Cardiac septum (tissue), 1 donor: ENCODE results near the gene CTRL. TPM values are rescaled to one million over a fixed set of nuclear protein-coding genes. Genes with fewer than 3 reads are reported as not detected.
"Not testable (repeated sequence)": the region's sequence is repeated elsewhere in the genome, so short reads cannot be mapped to it uniquely, and the experiment has no call there.

ENCODE experiments used
- DNase-seq: peaks from one replicate; pipeline ENCODE4 v3.0.0-alpha.2; 2020; ENCODE audit warnings: low spot score
- intact Hi-C: fragments of 100-400 bp; cut with DNase I; formaldehyde crosslinking; loops from one replicate; pipeline ENCODE4 v1.14.0; 2022
- total RNA-seq: library from RNA; stranded (reverse); fragmentation: NEBNext Ultra II Directional; extraction: Animal tissue kit (Norgen Biotek cat#: 25700); gene quantifications from one replicate; pipeline ENCODE4 v1.2.1, GENCODE V29; 2021
- donor health status: DM: no; HTN: no; CAD: no.

Gene CTRL
- total RNA-seq, 1 donor from 2014 or later: not detected

- no peak for DNase-seq
- intact Hi-C loops: loop anchor here (2.0 to 5.0 kb wide), 2 partner anchors 46 to 256 kb away; no protein-coding TSS in a partner anchor
Observed at GRCh38 chr16:67928561-67929364, 2.9 kb downstream of the CTRL start.

GRCh38 chr16:67928147-67928546 is 3.5 kb downstream of the CTRL start:
- DNase-seq: no peak
- intact Hi-C loops: loop anchor here (2.0 to 5.0 kb wide), 2 partner anchors 45 to 256 kb away; no protein-coding TSS in a partner anchor

DNA sequence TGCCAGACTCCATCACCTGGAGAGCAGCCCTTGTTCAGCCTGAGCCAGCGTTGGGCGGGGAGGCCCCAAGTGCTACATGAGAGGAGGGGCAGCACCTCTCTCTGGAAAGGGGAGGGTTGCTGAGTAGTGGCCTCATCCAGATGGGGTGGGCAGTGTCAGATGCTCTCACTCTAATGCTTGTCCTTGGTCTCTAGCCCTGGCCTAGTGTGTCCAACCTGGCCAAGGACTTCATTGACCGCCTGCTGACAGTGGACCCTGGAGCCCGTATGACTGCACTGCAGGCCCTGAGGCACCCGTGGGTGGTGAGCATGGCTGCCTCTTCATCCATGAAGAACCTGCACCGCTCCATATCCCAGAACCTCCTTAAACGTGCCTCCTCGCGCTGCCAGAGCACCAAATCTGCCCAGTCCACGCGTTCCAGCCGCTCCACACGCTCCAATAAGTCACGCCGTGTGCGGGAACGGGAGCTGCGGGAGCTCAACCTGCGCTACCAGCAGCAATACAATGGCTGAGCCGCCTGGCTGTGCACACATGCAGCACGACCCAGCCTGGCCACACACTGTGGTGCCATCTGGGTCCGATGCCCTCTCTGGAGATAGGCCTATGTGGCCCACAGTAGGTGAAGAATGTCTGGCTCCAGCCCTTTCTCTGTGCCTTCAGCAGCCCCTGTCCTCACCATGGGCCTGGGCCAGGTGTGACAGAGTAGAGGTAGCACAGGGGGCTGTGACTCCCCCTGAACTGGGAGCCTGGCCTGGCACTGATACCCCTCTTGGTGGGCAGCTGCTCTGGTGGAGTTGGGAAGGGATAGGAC is 4.3 kb downstream of the CTRL start:
- no peak for DNase-seq
- intact Hi-C loops: loop anchor here (2.0 to 5.0 kb wide), 2 partner anchors 111 to 255 kb away; no protein-coding TSS in a partner anchor

DNA sequence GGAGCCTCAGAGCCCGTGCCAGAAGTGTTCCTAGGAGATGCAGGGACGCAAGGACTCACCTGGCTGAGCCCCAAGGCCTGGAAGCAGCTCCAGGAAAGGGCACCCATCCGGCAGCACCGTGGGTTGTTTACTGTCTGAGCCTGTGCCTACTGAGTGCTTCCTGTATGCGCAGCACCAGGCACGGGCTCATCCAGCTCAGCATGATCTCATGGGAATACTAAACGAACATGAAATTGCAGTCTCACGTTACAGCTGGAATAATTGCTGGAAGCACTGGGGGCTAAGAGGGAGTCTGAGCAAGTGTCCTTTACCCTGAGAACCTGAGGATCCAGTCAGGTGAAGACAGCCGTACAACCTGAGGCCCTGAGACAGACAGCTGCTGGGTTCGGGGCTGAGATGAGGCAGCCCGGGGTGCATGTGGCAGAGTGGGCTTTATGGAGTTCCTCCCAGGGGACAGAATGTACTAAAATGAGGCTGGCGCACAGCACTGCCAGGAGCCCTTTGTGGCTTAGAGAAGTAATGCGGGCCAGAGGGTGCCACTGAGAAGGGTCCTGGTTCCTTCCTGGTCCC is 5.4 kb downstream of the CTRL start:
- DNase-seq: no peak

GRCh38 chr16:67924140-67924906 is 7.3 kb downstream of the CTRL start:
- intact Hi-C loops: no loop called here
- DNase-seq: no peak

More for the DNA sequence above, 5.4 kb downstream of the CTRL start:
- intact Hi-C loops: loop anchor here (2.0 to 5.0 kb wide), 2 partner anchors 109 to 254 kb away; no protein-coding TSS in a partner anchor

GRCh38 chr16:67923414-67924116 is 8.1 kb downstream of the CTRL start:
- no peak for DNase-seq
- intact Hi-C loops: no loop called here

- intact Hi-C loops: no loop called here
Observed at GRCh38 chr16:67922740-67923139, 8.9 kb downstream of the CTRL start.

GRCh38 chr16:67922221-67922620 is 9.4 kb downstream of the CTRL start:
- no peak for DNase-seq
- intact Hi-C loops: no loop called here

More at GRCh38 chr16:67922740-67923139, 8.9 kb downstream of the CTRL start:
- DNase-seq: no peak

DNA sequence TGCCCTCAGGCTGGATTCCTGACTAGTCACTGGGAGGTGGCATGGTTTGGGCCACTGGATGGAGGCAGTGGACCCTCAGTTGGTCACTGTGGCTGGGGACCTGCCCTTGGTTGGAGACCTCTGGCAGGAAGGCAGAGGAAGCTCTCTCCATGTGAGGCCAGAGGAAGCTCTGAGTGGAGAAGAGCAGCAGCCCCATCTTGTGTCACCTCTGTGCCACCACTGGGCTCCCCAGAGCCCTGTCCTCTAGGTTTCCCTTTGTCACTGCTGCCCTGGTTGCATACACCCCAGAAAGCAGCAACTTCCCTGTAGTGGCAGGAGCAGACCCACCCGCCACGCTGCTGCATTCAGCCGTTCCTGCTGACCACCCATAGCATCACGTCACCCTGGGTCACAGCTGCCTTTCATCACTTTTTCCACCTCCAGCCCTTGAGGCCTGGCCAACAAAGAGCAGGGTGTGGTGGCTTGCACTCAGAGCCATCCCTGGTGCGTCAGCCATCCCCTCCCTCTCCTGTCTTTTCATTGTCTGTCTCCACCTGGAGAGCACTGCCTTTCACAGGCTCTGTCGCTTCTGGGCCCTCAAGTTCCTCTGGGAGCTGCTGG is 11.9 kb downstream of the CTRL start:
- intact Hi-C loops: no loop called here
- DNase-seq: no peak

GRCh38 chr16:67917852-67918236 is 13.8 kb downstream of the CTRL start:
- DNase-seq: no peak
- intact Hi-C loops: no loop called here

GRCh38 chr16:67917140-67917851 is 14.4 kb downstream of the CTRL start:
- DNase-seq: no peak
- intact Hi-C loops: no loop called here

GRCh38 chr16:67915831-67916723 is 15.6 kb downstream of the CTRL start:
- no peak for DNase-seq
- intact Hi-C loops: no loop called here

- DNase-seq, intact Hi-C loops: not testable (repeated sequence)
Observed at GRCh38 chr16:67915496-67915769, 16.2 kb downstream of the CTRL start.

- no peak for DNase-seq
- intact Hi-C loops: no loop called here
Observed at GRCh38 chr16:67914758-67915495, 16.7 kb downstream of the CTRL start.

DNA sequence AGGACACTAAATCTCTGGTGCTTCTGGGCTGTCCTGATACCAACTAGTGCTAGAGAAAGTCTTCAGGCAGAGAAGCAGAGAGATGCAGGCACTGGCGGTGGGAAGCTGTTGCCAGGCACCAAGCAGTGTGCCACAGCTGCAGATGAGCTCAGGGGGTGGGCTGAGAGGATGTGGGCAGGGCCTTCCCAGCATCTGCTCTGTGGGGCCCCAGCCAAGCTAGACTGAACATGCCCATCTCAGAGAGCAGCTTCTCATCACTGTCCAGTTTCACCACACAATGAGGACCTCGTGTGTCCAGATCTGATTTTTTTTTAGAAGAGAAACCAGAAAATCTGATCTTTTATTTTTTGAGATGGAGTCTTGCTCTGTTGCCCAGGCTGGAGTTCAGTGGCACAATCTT is 21.5 kb downstream of the CTRL start:
- intact Hi-C loops: no loop called here

GRCh38 chr16:67909056-67909742 is 22.5 kb downstream of the CTRL start:
- intact Hi-C loops: no loop called here
- DNase-seq: no peak

More for the DNA sequence above, 21.5 kb downstream of the CTRL start:
- DNase-seq: no peak
